Smooth muscle cell (in vitro differentiated cells): ENCODE measurements around the gene DEXI. TPM values are rescaled to one million over a fixed set of nuclear protein-coding genes. Genes with fewer than 3 reads are reported as not detected.

Source experiments
- DNase-seq: peaks from one replicate; lab custom pipeline; 2025; ENCODE audit not compliant: unreplicated experiment; lab: John Stamatoyannopoulos, UW
- H2AFZ ChIP-seq: fragments of 200-600 bp; sonication (generic); 2 replicates; pipeline ENCODE4 v1.6.0; 2016; ENCODE audit warnings: antibody characterized with exemption, low read depth, mild to moderate bottlenecking
- H3F3A ChIP-seq: fragments of 200-600 bp; sonication (generic); 2 replicates; pipeline ENCODE4 v1.6.0; 2017; ENCODE audit warnings: antibody characterized with exemption, low read depth
- H3K27ac ChIP-seq: fragments of 200-600 bp; sonication (generic); 2 replicates; pipeline ENCODE4 v1.5.1; 2016; ENCODE audit warnings: low read depth, mild to moderate bottlenecking
- H3K27me3 ChIP-seq: fragments of 200-600 bp; sonication (generic); 2 replicates; pipeline ENCODE4 v1.6.1; 2016; ENCODE audit warnings: low read depth, mild to moderate bottlenecking
- H3K36me3 ChIP-seq: fragments of 200-600 bp; sonication (generic); 2 replicates; pipeline ENCODE4 v1.5.1; 2016; ENCODE audit warnings: low read depth
- H3K4me1 ChIP-seq: fragments of 200-600 bp; sonication (generic); 2 replicates; pipeline ENCODE4 v1.5.1; 2016; ENCODE audit warnings: low read depth
- H3K4me2 ChIP-seq: fragments of 200-600 bp; sonication (generic); 2 replicates; pipeline ENCODE4 v1.6.0; 2016; ENCODE audit warnings: mild to moderate bottlenecking
- H3K4me3 ChIP-seq: fragments of 200-600 bp; sonication (generic); 2 replicates; pipeline ENCODE4 v1.5.1; 2016; ENCODE audit warnings: mild to moderate bottlenecking
- H3K79me2 ChIP-seq: fragments of 200-600 bp; sonication (generic); 2 replicates; pipeline ENCODE4 v1.6.0; 2016; ENCODE audit warnings: low read depth, mild to moderate bottlenecking
- H3K9ac ChIP-seq: fragments of 200-600 bp; sonication (generic); 2 replicates; pipeline ENCODE4 v1.6.0; 2016; ENCODE audit warnings: low read depth
- H3K9me3 ChIP-seq: fragments of 200-600 bp; sonication (generic); replicated peaks from 2 replicates; pipeline ENCODE4 v1.5.1; 2016; ENCODE audit warnings: low read depth
- H4K20me1 ChIP-seq: fragments of 200-600 bp; sonication (generic); 2 replicates; pipeline ENCODE4 v1.6.0; 2016; ENCODE audit warnings: low read depth
- CTCF ChIP-seq: fragments of 200-600 bp; sonication (generic); IDR thresholded peaks from 2 replicates; pipeline ENCODE4 v1.5.1; 2017; ENCODE audit warnings: borderline replicate concordance, mild to moderate bottlenecking, antibody characterized with exemption; ENCODE audit not compliant: insufficient read depth, poor library complexity, severe bottlenecking
- WGBS: methylation state at CpG from one replicate; pipeline ENCODE4 v1.1.7; 2016; ENCODE audit warnings: low lambda C conversion rate; 5-methylcytosine and 5-hydroxymethylcytosine counted together
- polyA plus RNA-seq: library from polyadenylated mRNA; unstranded; fragments of >200 nt; fragmentation: Nextera tagmentation; extraction: Ambion mirVana; gene quantifications from 2 replicates; pipeline ENCODE4 v1.2.1, GENCODE V29; 2016
- total RNA-seq: library from RNA; depleted of rRNA; stranded (reverse); fragments of >200 nt; gene quantifications from 2 replicates; pipeline ENCODE4 v1.2.3, GENCODE V29; 2014

The DEXI gene
- total and polyA plus RNA-seq, 2 experiments from 2014 or later = 58.5 to 71.8 TPM

GRCh38 chr16:10979717-10980601, 37.7 kb upstream of the DEXI start:
- 88% methylated on average over 19 of the region's 19 CpGs for WGBS
- no peak overlapping the region for H3K9ac ChIP-seq
- peaks cover 4% of the 10 kb centered on the region for H4K20me1 ChIP-seq

DNA sequence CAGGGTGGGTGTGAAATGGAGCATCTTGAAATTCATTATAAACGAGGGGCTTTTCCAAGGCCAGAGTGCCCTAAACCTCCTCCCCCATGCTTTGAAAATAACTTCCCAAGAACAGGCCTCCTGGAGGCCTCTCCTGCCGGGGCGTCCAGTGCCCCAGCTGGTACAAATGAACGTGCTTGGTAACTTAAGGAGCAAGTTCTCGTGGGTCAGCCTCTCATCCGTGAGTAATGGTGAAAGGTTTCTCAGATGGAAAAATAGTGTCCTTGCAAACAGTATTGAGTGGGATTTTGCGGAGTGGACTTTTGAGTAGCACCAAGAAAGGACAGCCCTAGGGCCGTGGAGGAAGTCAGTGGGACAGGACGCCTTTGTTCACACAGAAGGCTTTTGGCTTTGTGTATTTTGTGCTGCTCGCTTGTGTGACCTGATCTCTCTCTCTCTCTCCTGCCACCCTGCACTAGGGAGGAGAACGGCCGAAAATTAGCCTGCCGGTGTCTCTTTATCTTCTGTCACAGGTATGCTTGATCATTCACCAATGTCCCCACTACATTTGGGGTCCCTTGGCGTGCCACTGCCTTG, 36.7 kb upstream of the DEXI start:
- H4K20me1 ChIP-seq = no peaks in the 10 kb centered on the region
- no peaks in the 10 kb centered on the region for H3K4me1 ChIP-seq
- H3K4me3 ChIP-seq = no peak overlapping the region
- no peaks in the 10 kb centered on the region for H3K9me3 ChIP-seq
- H3K4me2 ChIP-seq = no peak overlapping the region
- 82% methylated on average over 14 of the region's 14 CpGs for WGBS
- no peak overlapping the region for H3K9ac ChIP-seq
- H3F3A ChIP-seq = peaks cover 3% of the 10 kb centered on the region
- no peak overlapping the region for H3K27ac ChIP-seq
- H3K79me2 ChIP-seq = no peaks in the 10 kb centered on the region
- no peak for DNase-seq
- TF ChIP-seq CTCF = no peak
- H2AFZ ChIP-seq = no peak overlapping the region
- H3K36me3 ChIP-seq = no peaks in the 10 kb centered on the region
- H3K27me3 ChIP-seq = no peaks in the 10 kb centered on the region

More at GRCh38 chr16:10979717-10980601, 37.7 kb upstream of the DEXI start:
- Histone ChIP-seq H3K36me3 (no peaks in the 10 kb centered on the region), H3K4me2 (no peak overlapping the region), H2AFZ (no peak overlapping the region), H3K27ac (no peak overlapping the region), H3K79me2 (no peaks in the 10 kb centered on the region), H3K4me3 (no peak overlapping the region), H3K9me3 (no peaks in the 10 kb centered on the region), H3K27me3 (no peaks in the 10 kb centered on the region), H3F3A (peaks cover 7% of the 10 kb centered on the region), H3K4me1 (peaks cover 6% of the 10 kb centered on the region)
- no peak for DNase-seq
- no peak for TF ChIP-seq CTCF

DNA sequence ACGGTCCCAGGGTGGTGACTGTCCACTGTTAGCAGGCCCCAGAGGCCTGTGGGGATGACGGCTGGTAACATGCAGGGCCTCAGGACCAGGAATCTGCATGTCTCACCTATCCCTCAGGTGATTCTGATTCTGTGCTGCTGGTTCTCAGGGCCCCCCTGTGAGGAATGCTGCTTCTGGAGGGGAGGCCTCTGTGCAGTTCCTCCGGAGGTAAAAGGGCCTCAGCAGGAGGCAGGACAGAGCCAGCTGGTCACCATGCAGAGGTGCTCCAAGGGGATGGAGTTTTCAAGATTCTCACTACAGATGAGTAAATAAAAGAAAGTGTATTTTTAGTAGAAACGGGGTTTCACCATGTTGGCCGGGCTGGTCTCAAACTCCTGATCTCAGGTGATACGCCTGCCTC, 35.9 kb upstream of the DEXI start:
- Histone ChIP-seq H3K36me3 (no peaks in the 10 kb centered on the region), H4K20me1 (no peaks in the 10 kb centered on the region), H3K79me2 (no peaks in the 10 kb centered on the region), H3K4me2 (no peak overlapping the region), H3K4me3 (no peak overlapping the region), H3K4me1 (no peaks in the 10 kb centered on the region), H3F3A (peaks cover 3% of the 10 kb centered on the region), H3K27ac (no peak overlapping the region), H3K9ac (no peak overlapping the region), H3K27me3 (no peaks in the 10 kb centered on the region), H3K9me3 (no peaks in the 10 kb centered on the region), H2AFZ (no peak overlapping the region)
- no peak for DNase-seq
- no peak for TF ChIP-seq CTCF
- WGBS = 89% methylated on average over 6 of the region's 6 CpGs
